GM18526 (cell line): ENCODE results near the gene ARID5B.

Experiments used
- POLR2A ChIP-seq: IDR thresholded peaks from 3 replicates; pipeline ENCODE4 v1.6.1; 2011; ENCODE audit not compliant: insufficient read length; ENCODE audit errors: extremely low read depth

The ARID5B gene

GRCh38 chr10:61877887-61878739 is 23.4 kb upstream of the ARID5B start:
- no peak for TF ChIP-seq POLR2A

GRCh38 chr10:61878740-61879068 is 22.8 kb upstream of the ARID5B start:
- TF ChIP-seq POLR2A = no peak

- TF ChIP-seq POLR2A = no peak
Observed at GRCh38 chr10:61882621-61883370, 18.7 kb upstream of the ARID5B start.

GRCh38 chr10:61883371-61884025 is 18.0 kb upstream of the ARID5B start:
- TF ChIP-seq POLR2A = no peak

GRCh38 chr10:61887772-61888171 is 13.7 kb upstream of the ARID5B start:
- no peak for TF ChIP-seq POLR2A

- TF ChIP-seq POLR2A = no peak
Observed at GRCh38 chr10:61888744-61889143, 12.8 kb upstream of the ARID5B start.

GRCh38 chr10:61890430-61890829 is 11.1 kb upstream of the ARID5B start:
- TF ChIP-seq POLR2A = no peak

- TF ChIP-seq POLR2A = no peak
Observed at GRCh38 chr10:61890881-61891409, 10.6 kb upstream of the ARID5B start.

GRCh38 chr10:61891906-61892585 is 9.5 kb upstream of the ARID5B start:
- TF ChIP-seq POLR2A = no peak

GRCh38 chr10:61892961-61893360 is 8.5 kb upstream of the ARID5B start:
- no peak for TF ChIP-seq POLR2A

- no peak for TF ChIP-seq POLR2A
Observed at GRCh38 chr10:61894133-61894532, 7.4 kb upstream of the ARID5B start.

GRCh38 chr10:61895898-61896600 is 5.5 kb upstream of the ARID5B start:
- TF ChIP-seq POLR2A = no peak

- no peak for TF ChIP-seq POLR2A
Observed at GRCh38 chr10:61896854-61897661, 4.4 kb upstream of the ARID5B start.

GRCh38 chr10:61897671-61898434 is 3.6 kb upstream of the ARID5B start:
- TF ChIP-seq POLR2A = no peak

GRCh38 chr10:61898435-61898778 is 3.1 kb upstream of the ARID5B start:
- no peak for TF ChIP-seq POLR2A
